Activated T-helper 1 cell treated with anti-CD3 and anti-CD28 coated beads, Interleukin-2, amount 50 U/mL, for 16 hours (primary cell): ENCODE measurements around the gene NLRC3.

Source experiments
- DNase-seq, 2 donors: peaks; one replicate each; pipeline ENCODE4 v3.0.0-alpha.2; 2020; ENCODE audit warnings: low read depth in 1 of 2, low spot score in 1 of 2

NLRC3 gene

DNA sequence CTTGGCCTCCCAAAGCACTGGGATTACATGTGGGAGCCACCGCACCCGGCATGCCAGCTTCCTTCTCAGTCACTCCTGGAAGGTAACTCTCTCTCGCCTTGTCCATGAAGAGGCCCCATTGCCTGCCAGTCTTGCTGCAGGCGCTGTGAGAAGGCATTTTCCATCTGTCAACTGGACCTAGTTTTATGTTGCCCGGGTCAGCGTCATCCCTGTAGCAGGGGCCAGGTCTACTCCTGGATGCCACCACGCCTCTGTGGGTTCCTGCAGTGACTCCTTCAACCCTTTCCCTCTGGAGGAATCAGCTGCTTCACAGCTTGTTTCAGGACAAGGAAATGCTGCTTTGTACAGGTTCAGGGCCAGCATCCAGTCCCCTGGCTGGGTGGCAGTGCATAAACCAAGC lies 2.6 kb upstream of the NLRC3 start:
- DNase-seq, result no peak

DNA sequence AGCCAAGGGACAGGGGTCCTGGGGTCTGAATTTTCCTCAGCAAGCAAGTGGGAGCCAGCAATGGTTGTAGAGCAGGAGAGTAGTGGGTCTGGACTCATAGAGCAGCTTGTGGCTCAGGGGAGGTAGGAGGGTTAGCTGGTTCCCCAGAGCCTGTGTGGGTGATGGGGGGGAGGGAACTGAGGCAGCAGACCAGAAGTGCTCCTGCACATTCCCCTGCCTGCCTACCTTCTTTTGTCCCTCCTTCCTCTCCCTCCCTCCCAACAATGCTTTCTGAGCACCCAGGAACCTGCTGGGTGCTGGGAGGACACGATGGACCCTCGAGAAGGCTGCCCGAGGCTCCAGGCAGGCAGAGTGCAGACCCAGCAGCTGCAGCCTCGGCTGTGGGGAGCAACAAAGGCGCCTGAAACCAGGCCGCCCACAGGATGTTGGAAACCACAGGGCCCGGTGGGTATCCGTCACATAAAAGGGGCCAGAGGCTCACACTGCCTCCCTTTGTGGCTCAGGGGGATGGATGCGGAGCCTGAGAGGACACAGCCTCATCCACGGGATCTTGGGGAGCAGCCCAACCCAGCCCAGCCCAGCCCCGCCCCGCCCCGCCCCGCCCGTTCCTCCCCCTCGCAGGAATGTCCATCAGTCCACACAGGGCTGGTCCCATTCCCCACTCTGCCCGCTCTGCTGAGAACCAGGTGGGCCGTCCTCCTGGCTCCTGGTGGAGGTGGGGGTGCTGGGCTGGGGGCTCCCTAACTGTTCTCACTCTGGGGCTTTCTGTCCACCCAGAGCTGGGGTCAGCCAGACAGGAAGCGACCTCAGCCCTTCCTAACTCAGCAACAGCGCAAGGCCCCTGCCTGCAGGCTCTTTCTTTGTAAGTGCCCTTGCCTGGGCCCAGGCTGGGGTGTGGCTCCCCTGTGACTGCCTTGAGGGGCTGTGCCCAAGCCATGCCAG lies 1.7 kb upstream of the NLRC3 start:
- peak; percentile 25 to 27 for DNase-seq

DNA sequence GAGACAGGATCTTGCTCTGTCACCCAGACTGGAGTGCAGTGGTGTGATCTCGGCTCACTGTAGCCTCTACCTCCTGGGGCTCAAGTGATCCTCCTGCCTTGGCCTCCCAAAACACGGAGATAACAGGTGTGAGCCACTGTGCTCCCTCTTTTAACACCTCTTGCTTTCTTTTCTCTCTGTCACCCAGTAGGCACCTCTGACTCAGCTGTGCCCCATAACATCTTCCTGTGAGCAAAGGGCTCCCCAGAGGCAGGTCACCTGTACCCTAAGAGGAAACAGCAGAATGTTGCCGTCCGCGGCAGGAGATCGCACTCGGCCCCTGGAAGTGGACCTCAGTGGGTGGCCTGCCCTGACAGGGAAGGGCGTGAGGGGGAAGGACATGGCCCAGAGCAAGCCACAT lies 918 bp upstream of the NLRC3 start:
- DNase-seq, result peak in 1 of 2 donors; percentile 17

DNA sequence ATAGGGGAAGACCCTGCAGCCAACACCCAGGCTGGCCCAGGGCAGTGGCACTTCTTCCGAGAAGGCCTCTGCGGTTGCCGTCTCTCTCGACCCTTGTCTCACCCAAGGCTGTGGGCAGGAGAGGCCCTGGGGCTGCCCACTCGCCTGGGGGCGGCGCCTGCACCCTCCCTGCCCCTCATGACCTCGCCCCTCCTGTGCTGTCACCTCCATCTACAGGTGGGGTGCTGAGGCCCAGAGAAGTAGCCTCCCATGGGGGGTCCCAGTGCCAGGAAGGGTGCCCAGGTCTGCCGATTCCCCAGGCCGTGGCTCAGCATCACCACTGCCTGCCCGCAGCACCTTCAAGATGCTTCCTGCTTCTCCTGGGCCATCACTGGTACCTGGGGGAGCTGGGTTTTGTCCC lies 992 bp downstream of the NLRC3 start:
- DNase-seq, result no peak

DNA sequence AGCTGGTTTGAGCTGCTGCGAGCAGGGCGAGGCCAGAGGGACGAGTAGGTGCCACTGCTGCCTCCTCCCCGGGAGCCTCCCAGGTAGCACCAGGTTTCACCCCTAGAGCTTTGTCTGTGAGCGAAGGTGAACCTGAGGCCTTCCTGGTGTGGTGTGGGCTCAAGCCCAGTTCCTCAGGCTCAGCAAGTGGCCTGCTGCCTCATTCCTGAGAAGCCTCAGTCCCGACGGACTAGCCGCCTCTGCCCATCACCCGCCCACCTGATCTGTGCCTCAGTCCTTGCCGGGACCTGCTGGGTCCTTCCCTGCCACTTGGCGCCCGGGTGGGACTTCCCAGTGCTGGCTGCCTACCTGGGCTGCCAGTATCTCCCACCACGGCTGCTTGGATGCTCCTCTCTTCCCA lies 1.7 kb downstream of the NLRC3 start:
- no peak for DNase-seq

DNA sequence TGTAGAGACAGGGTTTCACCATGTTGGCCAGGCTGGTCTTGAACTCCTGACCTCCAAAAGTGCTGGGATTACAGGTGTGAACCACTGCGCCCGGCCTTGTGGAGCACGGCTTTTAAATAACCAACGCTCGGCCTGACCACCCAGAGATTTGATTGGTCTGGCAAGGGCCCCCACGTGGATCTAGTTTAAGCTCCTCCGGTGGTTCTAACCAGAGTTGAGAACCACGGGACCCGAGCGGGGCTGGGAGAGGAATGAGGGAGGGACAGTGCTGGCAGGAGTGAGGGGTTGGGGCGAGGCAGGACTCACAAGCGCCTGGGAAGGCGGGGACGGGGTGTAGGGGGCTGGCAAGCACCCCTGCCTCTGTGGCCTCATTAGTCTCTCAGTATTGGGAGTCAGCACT lies 3.0 kb downstream of the NLRC3 start:
- no peak for DNase-seq

DNA sequence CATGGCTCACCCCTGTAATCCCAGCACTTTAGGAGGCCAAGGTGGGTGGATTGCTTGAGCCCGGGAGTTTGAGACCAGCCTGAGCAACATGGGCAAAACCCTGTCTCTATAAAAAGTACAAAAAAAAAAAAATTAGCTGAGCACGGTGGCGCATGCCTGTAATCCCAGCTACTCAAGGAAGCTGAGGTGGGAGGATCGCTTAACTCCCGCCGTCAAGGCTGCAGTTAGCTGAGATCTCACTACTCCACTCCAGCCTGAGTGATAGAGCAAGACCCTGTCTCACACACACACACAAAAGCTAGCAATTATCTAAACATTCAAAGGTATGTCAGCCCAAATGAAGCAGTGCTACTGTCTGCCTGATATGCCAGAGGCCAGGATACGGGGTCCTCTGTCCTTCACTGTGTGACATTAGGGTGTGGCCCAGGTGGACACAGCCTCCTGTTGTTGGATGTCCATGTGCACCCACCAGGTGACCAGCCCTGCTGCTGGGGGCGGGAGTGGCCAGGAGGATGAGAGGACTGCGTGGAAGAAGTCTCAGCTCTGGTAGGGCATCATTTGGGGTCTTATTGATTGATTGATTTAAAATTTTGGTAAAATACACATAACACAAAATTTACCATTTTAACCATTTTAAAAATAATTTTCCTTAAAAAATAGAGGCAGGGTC lies 3.9 kb downstream of the NLRC3 start:
- no peak for DNase-seq

DNA sequence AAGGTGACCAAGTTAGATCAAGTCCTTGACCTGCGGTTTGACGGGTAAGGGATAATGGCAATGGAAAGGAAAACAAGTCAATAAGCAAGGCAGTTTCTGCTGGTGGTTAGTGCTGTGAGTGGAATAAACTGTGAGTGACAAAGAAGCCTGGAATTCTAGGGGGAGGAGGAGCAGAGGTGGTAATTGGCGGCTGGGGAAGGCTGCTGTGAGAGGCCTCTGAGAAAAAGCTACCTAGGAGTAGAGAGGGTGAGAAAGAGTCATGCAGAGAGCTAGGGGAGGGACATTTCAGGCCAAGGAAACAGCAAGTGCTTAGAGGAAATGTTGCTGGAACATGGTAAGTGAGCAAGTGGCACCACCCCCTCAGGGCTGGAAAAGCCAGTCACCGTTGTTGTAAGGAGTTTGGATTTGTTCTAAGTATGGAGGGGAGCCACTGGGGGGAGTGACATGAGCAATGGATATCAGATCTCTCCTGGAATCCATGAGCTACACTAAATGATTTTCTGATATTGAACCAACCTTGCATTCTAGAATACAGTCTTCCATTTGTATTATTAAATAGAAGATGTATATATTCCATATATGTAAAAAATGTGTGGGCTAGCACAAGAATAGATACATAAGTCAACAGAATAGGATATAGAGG lies 6.7 kb downstream of the NLRC3 start:
- DNase-seq, result no peak

DNA sequence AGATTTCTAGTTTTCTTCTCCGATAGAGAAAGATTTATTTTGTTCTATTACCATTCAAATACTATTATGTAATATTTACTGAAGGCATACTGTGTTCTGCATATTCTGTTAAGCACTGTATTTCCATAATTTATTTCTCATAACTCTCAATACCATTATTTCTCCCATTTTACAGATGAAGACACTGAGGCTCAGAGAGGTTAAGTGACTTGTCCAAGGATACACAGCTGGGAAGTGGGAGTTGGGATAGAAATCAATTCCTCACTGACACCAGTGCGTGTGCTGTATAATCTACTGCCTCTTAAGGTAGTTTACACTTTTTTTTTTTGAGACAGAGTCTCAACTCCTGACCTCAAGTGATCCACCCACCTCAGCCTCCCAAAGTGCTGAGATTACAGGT lies 7.4 kb downstream of the NLRC3 start:
- DNase-seq, result no peak

DNA sequence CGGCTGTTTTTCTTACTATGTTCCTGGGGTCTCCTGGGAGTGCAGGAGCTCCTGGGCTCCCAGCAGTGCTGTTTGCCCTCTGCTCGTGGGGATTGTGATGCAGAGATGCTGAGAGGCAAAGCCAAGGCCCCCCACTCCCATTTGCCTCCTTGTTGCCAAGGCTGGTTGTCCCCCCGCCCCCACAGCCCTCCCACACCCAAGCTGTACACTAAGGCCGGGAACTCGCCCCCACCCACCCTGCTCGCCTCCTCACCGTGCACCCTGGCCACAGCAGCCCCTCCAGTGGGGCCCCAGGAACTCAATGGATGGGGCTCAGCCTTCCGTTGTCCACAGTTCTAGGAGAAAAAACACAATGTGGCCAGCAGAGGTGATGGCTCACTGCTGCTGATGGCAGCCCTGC lies 10.2 kb downstream of the NLRC3 start:
- no peak for DNase-seq

DNA sequence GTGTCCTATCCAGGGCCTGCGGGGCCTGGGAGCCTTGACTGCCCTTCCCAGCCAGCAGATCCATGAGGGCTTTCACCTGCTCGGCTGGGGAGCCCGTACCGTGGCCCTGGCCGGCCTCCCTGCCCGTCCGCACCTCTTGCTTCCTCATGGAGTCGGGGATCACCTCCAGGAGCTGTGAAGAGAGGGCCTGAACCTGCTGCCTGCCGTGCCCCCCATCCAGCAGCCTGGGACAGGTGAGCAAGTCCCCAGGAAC lies 12.4 kb downstream of the NLRC3 start:
- no peak for DNase-seq

DNA sequence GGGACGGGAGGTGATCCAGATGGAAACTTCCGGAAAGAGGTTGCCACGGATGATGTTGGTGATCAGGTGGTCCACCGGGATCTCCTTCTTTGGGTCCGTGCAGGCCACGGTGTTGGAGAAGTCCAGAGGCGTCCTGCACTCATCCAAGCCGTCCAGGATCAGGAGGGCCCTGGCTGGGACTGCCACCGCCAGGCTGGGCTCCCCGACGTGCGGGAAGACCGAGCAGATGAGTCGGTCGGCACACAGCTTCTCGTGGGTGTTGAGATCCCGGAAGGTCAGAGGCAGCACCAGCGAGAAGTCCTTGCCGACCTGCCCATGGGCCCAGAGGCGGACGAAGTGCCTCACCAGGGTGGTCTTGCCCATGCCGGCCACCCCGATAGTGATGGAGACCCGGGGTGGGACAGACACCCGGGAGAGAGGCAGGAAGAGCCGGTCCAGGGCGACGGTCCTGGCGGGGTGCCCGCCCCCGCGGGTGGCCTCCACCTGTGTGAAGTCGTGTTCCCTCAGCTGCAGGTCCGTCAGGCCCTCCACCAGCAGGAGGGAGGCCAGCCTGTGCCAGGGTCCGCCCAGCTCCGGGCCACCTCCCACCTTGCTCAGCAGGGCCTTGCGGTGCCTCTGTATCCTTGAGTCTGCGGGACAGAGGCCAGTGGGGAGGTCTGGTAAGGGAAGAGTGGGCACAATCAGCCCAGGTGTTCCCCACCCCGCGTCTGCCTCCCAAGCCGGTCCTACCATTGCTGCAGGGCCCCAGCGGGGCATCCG lies 12.9 kb downstream of the NLRC3 start:
- DNase-seq, result no peak

DNA sequence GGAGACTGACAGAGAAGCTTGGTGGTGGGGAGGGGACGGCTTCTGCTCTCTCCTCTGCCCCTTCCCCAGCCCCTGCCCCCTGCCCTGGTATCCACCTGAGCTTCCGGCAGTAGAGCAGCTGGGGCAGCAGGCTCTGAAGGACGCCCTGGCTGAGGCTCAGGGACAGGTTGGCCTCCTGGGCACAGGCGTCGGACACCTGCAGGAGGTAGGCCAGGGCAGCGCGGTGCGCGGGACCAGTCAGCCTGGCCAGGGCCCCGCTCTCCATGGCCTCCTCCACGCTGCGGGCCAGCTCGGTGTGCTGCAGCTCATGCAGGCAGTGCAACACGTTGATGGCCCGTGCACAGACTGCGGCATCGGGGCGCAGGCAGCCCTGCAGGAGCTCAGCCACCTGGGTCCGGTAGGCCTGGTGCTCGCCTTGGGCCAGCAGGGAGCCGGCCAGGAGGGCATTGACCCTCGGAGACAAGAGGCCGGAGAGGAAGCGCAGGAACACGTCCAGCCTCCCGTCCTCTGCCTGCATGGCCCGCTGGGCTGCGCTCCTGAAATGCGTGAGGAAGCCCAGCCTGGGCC lies 14.2 kb downstream of the NLRC3 start:
- DNase-seq, result no peak

DNA sequence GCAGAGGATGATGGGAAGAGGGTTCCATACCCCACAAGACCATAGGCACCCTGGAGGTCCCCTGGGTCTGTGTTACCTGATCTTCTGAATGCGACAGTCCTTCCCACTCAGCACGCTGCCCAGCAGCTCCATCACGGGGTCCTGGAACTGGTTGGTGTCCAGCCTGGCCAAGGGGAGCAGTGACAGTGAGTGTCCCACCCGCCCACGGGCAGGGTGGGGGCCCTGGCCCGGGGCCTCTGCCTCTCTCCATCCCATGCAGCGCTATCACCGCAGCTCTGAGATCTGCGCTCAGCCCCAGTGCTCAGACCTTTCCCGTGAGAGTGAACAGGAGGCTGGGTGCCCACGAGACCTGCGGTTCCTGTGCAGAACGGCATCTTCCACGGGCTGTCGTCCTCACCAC lies 15.6 kb downstream of the NLRC3 start:
- no peak for DNase-seq

DNA sequence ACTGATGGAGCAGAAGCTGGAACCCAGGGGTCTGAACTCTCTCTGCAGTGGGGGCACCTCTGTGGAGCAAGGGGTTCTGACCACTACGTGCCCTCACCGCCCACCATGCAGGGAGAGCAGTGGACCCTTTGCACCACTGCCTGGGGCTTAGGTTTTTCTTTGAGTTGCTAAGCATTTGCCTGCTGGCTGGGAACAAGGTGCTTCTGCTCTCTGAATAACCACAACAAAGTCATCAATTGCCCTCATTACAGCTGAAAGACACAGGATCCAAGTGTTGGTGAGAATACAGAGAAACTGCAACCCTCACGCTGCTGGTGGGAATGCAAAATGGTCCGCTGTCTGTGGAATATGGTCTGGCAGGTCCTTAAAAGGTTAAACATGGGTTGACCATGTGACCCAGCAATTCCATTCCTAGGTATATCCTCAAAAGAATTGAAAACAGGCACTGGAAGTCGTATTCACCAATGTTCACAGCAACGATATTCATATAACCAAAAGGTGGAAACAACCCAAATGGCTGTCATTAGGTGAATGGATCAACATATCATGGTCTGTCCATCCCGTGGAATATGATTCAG lies 22.8 kb downstream of the NLRC3 start:
- no peak for DNase-seq

DNA sequence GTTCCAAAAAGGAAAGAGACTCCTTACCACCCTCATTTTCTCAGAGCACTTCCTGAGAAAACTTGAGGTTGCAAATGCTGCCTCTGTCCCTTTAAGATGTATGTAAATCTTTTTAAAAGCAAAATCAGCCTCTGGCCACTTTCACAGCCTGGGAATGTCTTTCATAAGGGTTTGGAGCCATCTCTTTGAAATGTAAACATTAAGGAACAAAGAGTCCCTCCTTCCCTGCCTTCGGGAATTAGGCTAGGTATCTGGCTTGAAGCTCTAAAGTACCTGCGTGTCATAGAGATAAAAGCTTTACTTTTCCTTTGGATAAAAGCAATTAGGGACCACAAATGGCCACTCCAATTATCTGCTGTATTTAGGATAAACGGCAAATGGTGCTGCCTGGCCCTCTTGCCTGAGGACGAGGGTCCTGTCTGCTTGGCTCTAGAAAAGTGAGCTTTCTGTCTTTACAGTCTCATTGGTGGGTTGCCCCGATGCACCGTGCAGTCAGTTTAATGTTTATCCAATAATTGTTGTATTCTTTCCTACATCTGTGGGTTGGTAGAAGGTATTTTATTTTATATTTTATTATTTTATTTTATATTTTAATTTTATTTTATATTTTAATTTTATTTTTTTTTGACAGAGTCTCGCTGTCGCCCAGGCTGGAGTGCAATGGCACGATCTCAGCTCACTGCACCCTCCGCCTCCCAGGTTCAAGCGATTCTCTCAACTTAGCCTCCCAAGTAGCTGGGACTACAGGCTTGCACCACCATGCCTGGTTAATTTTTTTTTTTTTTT lies 23.9 kb downstream of the NLRC3 start:
- no peak for DNase-seq

DNA sequence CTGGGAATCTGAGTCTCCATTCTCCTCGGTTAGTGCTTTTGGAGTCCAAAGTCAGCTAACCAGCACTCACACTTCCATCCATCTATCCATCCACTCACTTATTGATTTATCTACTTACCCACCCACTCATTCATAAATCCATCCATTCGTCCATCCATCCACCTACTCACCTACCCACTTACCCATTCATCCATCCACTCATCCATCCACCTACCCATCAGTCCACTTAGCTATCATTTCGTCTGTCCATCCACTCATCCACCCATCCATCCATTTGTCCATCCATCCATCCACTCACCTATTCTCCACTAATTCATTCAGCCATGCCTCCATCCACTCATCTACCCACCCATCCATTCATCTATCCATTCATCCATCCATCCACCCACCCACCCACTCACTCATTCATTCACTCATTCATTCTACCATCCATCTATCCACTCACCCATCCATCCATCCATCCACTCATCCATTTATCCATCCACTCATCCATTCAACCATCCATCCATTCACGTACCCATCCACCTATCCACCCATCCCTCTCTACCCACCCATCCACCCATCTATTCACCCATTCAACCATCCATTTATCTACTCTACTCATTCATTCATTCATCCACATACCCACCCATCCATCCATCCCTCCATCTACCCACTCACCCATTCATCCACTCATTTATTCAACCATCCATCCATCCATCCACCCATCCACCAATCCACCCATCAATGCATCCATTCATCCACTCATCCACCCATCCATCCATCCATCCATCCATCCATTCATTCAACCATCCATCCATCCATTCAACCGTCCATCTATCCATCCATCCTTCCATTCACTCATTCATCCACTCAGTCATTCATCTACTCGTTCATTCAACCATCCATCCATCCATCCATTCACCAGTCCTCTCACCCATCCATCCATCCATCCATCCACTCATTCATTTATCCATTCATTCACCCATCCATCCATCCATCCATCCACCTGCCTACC lies 26.1 kb downstream of the NLRC3 start:
- no peak for DNase-seq

DNA sequence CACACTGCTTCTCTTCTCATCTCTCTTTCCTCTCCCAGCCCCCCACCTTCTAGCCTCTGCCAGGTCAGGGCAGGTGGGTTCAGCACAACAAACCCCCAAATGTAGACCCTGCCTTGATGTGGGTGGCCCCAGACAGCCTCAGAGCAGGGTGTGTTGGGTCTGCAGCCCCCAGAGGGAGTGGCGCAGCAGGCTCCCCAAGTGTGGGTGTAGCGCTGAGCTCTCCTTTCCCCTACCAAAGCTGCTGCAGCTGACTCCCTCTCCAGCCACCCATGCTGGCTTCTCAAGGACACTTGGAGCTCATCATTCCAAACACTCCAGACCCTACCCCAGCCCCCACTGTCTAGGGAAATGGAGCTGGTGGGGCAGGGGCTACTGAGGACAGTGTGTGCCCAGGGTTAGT lies 27.3 kb downstream of the NLRC3 start:
- DNase-seq, result no peak

DNA sequence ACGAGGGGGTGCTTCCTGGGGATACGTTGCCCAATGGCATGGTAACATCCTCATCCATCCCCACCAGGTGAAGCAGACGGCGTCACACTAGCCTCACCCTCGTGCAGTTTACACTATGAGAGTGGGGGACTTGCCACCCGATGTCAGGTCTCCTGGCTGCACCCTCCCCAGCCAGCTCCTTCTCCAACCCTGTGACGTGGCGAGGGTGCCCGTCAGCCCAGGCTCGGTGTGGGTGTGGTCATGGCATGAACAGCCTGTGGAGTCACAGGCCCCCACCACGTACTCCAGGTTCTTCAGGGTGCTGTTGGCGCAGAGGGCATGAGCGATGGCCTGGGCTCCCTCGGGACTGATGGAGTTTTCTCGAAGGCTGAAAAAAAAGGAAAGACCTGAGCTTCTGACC lies 28.3 kb downstream of the NLRC3 start:
- no peak for DNase-seq
